GM18505 (cell line): Measurements from ENCODE around the gene LBHD2.
"Not testable (repeated sequence)": the region's sequence is repeated elsewhere in the genome, so short reads cannot be mapped to it uniquely, and the experiment has no call there.

ENCODE experiments used
- ATAC-seq: cut with Tn5 transposase; IDR thresholded peaks from one replicate; pipeline ENCODE4 v1.9.1; 2021; ENCODE audit not compliant: unreplicated experiment
- POLR2A ChIP-seq: IDR thresholded peaks from 4 replicates; pipeline ENCODE4 v1.6.1; 2011; ENCODE audit warnings: borderline replicate concordance; ENCODE audit not compliant: insufficient read depth, insufficient read length; ENCODE audit errors: extremely low read depth

The LBHD2 gene

GRCh38 chr14:103107455-103107854, 23.4 kb downstream of the LBHD2 start:
- no peak for ATAC-seq
- no peak for TF ChIP-seq POLR2A

DNA sequence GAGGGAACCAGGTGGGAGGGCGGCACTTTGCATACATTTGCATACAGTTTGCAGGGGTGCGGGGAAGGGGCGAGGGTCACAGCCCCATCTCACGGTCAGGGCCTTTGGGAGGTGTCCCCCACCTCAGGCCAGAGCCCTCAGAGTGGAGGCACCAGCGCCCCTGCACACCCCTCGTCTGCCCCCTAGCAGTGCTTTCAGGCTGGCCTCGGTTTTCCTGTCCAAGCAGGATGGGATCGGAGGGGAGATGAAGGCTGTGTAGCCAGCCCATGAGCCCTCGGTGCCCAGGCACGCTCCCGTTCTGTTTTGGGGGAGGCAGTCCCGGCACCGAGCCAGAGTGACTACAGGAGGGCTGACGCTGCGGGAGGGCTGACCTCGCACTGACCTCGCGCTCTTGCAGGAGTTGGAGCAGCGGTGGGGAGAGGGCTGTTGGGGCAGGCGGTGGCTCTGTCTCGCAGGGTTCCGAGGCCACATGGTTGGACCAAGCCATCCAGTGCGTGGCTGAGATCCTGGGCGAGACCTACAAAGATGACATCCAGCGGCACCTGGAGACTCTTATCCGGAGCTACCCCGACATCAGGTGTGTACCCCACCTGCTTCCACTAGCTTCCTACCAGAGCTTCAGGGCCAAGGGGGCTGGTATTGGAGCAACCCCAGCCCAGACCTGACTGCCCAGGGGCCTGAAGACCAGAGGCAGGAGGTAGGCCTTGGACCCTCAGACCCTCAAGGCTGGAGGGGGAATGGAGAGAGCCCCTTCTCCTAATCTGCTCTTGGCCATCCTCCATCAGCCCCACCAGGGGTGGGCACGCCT, 24.1 kb downstream of the LBHD2 start:
- TF ChIP-seq POLR2A: no peak
- ATAC-seq: no peak

- no peak for TF ChIP-seq POLR2A
- ATAC-seq: no peak
Measured at GRCh38 chr14:103108749-103109207, 24.8 kb downstream of the LBHD2 start.

GRCh38 chr14:103109535-103110441, 25.8 kb downstream of the LBHD2 start:
- ATAC-seq: no peak
- TF ChIP-seq POLR2A: no peak

DNA sequence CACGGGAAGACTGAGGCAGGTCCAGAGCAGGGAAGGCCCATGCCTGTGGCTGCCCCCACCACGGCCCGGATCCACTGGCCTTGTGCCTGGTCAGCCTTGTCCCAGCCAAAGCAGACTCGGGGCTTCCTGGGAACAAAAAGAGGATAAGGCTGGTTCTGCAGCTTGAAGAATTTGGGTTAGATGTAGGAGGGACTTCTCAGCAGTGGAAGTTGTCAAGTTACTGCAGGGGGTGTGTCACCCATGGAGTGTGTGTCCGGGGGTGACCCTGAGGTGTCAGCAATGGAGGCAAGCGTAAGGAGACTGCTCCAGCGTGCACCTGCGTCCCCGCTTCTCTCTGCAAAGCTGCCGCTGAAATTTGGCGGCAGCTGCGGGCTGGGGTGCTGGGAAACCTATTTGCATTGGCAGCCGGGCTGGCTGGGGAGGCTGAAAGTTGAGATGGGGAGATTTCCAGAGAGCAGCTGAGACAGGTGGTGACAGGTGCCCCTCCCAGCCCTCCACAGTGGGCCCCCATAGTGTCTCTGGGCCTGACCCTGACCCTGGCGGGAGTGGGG, 26.7 kb downstream of the LBHD2 start:
- no peak for ATAC-seq
- TF ChIP-seq POLR2A: no peak

DNA sequence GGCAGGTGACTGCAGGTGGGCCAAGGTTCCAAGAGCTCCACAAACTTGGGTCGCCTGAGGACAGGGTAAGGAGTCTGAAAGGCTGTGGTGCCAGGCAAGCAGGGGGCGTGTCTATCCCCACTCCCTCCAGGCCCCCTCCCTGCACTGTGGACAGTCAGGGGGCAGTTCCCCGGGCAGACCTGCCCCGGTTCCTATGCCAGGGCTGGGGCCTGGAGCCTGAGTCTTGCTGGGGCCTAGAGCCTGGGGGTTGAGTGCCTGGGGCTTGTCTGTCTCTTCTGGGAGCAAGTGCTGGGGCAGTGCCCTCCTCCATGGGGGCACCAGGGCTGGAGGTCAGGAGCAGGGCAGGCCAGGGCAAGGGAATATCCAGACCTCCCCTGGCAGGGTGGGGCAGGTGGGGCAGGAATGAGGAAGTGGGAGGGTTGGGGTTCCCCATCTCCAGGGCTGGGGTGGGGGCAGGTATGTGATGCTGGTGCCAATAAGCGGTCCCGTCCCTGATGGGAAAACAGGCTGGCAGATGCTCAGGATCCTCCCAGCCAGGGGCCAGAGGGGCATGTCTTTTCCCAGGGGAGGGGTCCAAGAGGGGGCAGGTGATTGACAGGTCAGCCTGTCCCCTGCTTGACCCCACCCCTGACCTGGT, 27.3 kb downstream of the LBHD2 start:
- TF ChIP-seq POLR2A: no peak
- no peak for ATAC-seq

DNA sequence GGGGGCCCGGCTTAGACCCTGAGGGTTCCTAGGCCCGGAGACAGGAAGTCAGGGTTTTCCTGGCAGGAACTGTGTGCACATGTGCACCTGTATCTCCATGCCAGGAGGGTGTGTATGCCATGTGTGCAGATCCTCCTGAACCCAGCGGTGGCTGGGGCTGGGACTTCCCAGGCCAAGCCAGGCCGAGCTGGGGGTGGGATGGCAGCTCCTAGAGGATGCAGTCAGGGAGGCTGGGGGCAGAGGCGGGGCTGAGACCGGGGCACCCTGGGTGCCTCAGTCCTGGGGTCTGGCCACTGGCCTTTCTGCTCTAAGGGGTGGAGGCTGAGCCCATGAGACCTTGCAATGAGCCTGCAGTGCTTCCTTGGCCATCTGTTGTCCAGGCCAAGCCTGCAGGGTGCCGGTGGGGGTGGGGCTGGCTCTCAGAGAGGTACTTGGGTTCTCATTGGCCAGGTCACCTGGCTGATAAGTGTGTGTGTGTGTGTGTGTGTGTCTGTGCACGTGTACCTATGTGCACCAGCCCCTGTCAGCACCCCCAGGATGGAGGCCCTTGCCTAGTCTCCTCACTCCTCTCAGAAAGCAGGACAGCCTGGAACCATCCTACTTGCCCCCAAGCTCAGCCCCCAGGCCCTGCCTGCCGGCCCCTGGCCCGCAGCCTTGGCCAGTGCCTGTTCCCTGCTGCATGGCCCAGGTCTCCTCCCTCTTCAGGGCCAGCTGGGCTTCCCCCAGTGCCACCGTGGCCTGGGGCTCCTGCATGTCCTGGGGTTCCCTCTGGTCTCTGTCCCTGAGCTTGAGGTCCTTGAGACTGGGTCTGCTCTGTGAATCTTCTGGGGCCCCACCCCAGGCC, 28.6 kb downstream of the LBHD2 start:
- no peak for TF ChIP-seq POLR2A
- no peak for ATAC-seq

DNA sequence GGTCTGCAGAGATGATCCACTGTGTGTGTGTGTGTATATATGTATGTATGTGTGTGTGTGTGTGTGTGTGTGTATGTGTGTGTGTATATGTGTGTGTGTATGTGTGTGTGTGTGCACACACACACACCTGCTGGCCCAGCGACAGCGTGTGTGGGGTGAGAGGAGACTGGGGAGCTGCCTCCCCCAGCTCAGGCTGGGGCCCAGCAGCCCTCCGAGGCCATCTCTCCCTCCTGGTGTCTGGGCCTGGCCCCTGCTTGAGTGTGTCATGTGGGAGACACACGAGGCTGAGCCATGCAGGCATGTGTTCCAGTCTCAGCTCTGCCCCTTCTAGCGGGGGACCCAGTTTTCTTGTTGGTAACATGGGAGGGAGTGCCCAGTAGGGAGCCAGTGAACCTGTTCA, 29.3 kb downstream of the LBHD2 start:
- ATAC-seq: no peak
- TF ChIP-seq POLR2A: no peak

- no peak for ATAC-seq
- TF ChIP-seq POLR2A: no peak
Measured at GRCh38 chr14:103113774-103114173, 29.8 kb downstream of the LBHD2 start.

GRCh38 chr14:103115086-103115679, 31.2 kb downstream of the LBHD2 start:
- not testable (repeated sequence) for ATAC-seq

- no peak for ATAC-seq
- no peak for TF ChIP-seq POLR2A
Measured at GRCh38 chr14:103115845-103116572, 32.0 kb downstream of the LBHD2 start.
